GM19324 (cell line): ENCODE data around the gene SF3B6.
A peak's percentile ranks its signal among the peaks of the same experiment; 100 is the strongest.
"Not testable (repeated sequence)": the region's sequence is repeated elsewhere in the genome, so short reads cannot be mapped to it uniquely, and the experiment has no call there.

Experiments
- ATAC-seq: cut with Tn5 transposase; IDR thresholded peaks from one replicate; pipeline ENCODE4 v1.9.1; 2021; ENCODE audit warnings: mild to moderate bottlenecking, moderate library complexity; ENCODE audit not compliant: unreplicated experiment, low FRiP score

The SF3B6 gene

GRCh38 chr2:24095171-24095677, 19.1 kb upstream of the SF3B6 start:
- ATAC-seq: not testable (repeated sequence)

DNA sequence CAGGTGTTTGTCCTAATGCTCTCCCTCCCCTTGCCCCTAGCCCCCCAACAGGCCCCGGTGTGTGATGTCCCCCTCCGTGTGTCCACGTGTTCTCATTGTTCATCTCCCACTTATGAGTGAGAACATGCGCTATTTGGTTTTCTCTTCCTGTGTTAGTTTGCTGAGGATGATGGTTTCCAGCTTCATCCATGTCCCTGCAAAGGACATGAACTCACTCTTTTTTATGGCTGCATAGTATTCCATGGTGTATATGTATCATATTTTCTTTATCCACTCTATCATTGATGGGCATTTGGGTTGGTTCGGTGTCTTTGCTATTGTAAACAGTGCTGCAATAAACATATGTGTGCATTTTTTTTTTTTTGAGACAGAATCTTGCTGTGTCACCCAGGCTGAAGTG, 17.1 kb upstream of the SF3B6 start:
- ATAC-seq: not testable (repeated sequence)

- no peak for ATAC-seq
These were observed 12.8 kb upstream of the SF3B6 start for GRCh38 chr2:24088821-24089359.

DNA sequence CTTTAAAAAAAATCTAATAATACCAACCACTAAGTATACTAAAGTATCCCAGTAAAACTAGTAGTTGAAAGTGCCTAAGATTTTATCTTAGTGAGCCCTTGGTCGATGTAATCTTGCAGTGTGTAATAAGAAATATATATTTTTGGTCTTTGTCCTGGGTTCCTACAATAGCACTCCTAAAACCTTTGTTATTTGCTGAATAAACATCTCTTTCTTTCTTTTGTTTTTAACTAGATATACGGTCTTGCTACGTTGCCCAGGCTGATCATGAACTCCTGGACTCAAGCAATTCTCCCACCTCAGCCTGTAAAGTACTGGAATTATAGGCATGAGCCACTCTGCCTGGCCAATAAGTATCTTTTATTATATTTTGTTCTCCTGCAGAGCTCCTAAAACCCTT, 10.9 kb upstream of the SF3B6 start:
- ATAC-seq: no peak

DNA sequence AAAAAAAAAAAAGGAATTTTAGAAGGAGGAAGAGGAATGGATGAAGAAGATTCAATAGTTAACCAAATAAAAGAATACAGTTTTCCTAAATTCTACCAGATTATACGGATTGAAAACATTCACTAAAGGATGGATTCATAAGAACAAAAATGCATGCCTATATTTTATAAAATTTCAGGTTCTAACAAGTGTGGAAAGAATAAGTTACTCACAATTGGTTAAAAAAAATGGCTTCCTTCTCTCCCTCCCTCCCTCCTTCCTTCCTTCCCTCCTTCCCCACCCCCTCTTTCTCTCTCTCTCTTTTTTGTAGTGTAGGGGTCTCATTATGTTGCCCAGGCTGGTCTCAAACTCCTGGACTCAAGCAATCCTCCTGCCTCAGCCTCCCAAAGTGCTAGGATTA, 10.1 kb upstream of the SF3B6 start:
- no peak for ATAC-seq

GRCh38 chr2:24085200-24085489, 9.0 kb upstream of the SF3B6 start:
- ATAC-seq: no peak

- ATAC-seq: peak; percentile 83
These were observed 8.5 kb upstream of the SF3B6 start, which contains the start of gene TP53I3 for GRCh38 chr2:24084386-24085199. TSS of gene TP53I3 (minus strand) at chr2:24084834. CDS start at chr2:24084326, 508 bp downstream.

DNA sequence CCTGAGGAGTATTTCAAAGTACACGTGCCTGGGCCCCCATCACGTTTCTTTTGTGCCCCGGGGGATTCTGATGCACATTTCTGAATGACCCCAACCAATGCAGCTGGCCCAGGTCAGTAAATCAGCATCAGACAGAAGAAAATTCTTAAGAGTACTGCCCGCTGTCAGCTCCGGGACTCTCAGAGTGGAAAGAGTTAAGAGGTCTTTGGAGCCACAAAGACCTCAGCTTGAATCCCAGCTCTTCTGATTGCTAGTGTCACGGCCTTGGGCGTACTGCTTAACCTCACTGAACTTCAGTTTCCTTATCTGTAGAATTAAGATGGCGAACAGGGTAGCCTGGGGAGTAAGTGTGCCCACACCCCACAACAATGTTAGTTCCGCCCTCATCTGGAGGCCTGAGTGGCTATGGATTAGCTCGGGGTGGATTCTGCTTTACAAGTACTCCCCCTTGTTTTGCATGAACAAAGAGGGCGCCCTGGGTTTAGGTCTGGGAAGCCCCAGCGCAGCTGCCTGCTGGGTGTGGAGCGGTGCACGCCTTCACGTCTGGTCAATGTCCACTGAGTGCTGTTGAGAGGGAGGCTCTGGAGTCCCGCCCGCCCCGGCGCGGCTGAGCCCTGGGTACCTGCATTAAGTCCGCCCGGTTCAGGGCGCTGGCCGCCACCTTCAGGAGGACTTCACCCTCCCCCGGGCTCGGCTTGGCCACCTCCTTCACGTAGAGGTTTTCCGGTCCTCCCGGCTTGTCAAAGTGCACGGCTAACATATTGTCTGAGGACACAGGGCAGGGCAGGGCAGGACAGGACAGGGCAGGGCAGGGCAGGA, 7.7 kb upstream of the SF3B6 start:
- peak; percentile 63 for ATAC-seq

DNA sequence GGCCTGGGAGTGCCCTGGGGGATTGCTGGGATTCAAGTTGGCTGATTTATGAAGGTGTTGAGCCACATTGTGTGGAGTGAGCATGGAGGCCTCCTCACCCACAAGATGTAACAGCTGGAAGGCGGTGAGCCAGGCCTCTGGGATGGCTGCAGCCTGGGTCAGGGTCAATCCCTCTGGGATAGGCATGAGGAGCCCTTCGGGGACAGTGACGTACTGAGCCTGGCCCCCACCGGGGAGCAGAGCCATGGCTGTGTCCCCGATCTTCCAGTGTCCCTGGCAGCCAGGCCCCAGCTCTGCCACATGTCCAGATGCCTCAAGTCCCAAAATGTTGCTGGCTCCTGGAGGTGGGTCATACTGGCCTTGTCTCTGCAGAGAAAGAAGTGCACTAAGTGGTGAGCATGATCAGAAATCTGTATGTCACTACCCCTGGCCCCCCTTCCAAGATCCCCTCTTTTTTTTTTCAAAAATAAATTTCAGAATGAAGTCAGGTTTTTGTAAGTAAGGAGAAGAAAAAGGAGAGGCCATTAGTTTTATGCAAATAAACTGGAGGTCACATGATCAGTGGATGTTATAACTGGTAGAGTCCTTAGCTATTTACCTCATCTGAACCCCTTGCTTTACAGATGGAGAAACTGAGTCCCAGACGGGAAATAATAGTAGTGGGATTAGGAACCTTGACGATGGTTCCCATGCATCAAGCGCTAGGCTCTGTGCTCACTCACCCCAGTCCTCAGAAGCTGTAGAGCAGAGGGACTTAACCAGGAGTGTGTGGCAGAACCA, 6.9 kb upstream of the SF3B6 start:
- no peak for ATAC-seq

DNA sequence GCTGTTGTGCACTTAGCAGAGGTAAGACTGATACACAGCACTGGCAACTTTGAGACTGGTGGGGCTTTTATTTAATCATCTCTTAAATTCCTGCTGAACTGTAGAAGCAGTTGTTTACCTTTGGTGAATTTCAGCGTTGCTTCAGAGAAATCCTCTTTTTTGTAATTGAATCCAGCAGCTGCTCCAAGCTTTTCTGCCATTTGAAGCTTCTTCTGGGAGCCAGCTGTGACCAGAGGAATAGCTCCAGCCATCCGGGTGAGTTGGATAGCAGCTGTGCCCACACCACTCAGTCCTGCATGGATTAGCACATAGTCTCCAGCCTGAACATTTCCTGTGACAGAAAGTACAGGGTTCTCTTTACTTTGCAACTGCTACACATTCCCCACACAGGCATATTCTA, 4.6 kb upstream of the SF3B6 start:
- ATAC-seq: no peak

DNA sequence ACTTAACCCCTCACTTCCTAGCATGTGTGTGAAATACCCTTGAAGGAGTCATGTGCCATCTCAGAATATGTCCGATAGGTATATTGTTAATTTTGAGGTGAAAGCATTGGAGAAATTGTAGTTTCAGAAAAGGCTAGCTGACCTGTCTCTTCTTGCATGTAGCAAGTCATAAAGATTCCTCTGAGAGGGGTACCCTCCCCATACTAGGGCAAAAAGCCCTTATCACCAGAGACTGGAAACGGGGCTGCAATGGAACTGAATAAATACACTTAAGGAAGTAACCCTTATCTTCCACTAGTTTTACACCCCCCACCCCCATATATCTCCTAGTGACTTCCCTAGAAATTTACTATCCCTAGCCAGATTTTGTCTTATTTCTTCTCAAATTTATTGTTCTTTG, 1.8 kb upstream of the SF3B6 start:
- no peak for ATAC-seq

DNA sequence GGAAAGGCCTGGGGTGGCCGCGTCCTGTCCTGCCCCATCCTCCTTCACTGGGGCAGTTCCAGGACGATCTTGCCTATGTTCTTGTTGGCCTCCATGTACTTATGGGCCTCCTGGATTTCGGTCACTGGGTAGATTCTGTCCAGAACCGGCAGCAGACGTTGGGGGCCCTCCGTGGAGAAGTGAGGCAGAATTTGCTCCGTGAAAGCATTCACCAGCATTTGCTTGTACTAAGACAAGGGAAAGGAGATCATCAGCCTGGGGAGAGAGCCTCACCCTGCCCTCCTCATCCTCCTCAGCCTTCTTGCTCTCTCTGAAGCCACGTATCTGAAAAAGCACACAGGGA, 1.4 kb upstream of the SF3B6 start:
- ATAC-seq: no peak

GRCh38 chr2:24076849-24077534, 866 bp upstream of the SF3B6 start:
- ATAC-seq: no peak

- no peak for ATAC-seq
These were observed 867 bp downstream of the SF3B6 start for GRCh38 chr2:24075259-24075658.

- ATAC-seq: no peak
These were observed 2.3 kb downstream of the SF3B6 start for GRCh38 chr2:24073816-24074215.

- no peak for ATAC-seq
These were observed 3.9 kb downstream of the SF3B6 start for GRCh38 chr2:24072259-24072658.

DNA sequence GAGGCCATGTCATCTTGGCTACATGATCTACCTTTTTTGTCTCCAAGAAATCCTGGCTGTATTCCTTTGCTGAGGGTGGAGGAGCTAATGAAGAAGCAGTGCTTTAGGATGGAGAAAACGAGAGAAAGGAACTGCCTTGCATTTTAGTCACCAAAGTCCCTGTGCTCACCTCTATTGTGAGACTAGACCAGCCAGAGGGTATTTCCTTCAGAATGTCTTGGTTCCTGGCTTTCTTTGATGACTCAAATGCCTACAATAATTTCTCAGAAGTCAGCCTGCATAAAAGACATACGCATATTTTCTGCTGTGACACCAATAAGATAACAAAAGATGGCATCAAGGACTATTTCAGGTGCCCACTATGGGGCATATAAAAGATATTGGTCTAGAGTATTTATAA, 10.8 kb downstream of the SF3B6 start:
- no peak for ATAC-seq

DNA sequence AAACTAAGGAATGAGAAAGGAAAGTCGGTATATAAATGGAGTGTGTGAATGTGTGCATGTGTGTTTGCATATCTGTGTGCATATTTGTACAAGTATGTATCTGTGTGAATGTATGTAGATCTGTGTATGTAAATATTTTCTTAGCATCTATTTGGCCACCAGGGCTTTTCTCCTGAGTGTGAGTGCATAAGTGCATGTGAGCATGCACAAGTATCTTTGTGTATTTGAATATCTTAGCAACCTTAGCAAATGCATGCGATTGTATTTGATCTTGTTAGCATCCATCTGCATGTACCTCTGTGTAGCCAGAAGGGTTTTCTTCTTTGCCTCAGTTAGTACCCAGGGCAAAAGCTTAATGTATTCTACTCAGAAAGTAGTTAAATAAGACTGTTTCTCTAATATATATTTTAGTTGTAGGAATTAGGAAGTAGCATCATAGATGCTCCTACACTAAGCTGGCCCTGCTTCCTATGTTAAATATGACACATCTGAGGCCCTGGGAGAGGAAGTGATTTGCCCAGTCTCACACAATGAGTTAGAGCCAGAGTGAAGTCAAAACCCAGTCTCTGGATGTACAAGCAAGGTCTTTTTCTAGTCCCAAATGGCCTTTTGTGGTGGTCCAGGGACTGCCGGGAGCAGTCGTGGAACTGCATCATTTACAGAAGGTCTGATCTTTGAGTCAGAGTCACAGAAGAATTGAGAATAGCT, 17.4 kb downstream of the SF3B6 start:
- no peak for ATAC-seq

GRCh38 chr2:24055750-24056149, 20.4 kb downstream of the SF3B6 start:
- ATAC-seq: no peak
